ENCODE results near the gene DAGLA. TPM values are rescaled to one million over a fixed set of nuclear protein-coding genes. Genes with fewer than 3 reads are reported as not detected.

DAGLA gene
- total RNA-seq, 2 experiments from 2014 or later, result 0.05 TPM; not detected in 1

- H3K36me3 Mint-ChIP-seq (ENCODE audit: low read depth), result no peaks in the 10 kb centered on the region
- no peaks in the 10 kb centered on the region for H3K9me3 Mint-ChIP-seq (ENCODE audit: insufficient read depth)
- POLR2A ChIA-PET, result no interaction called here
- H3K27ac Mint-ChIP-seq, result no peak overlapping the region
- CTCF ChIA-PET, result interaction anchor here (1.9 to 2.4 kb wide), 2 partner anchors 42 to 51 kb away, joined by 9 to 11 read pairs; no protein-coding TSS in a partner anchor
- peaks cover 7% of the 10 kb centered on the region for H3K27me3 Mint-ChIP-seq (ENCODE audit: low read depth)
- no peaks in the 10 kb centered on the region for H3K4me1 Mint-ChIP-seq (ENCODE audit: low read depth)
- DNase-seq (no peak), ATAC-seq (no peak)
- H3K4me3 Mint-ChIP-seq, result no peak overlapping the region
Measured at GRCh38 chr11:61745781-61746441, 65.7 kb downstream of the DAGLA start.

- Mint-ChIP-seq H3K36me3 (ENCODE audit: low read depth) (no peaks in the 10 kb centered on the region), H3K27ac (no peak overlapping the region), H3K4me1 (ENCODE audit: low read depth) (no peaks in the 10 kb centered on the region), H3K4me3 (no peak overlapping the region), H3K9me3 (ENCODE audit: insufficient read depth) (no peaks in the 10 kb centered on the region), H3K27me3 (ENCODE audit: low read depth) (peaks cover 11% of the 10 kb centered on the region)
- no peak for DNase-seq
- CTCF ChIA-PET, result interaction anchor here (0.8 to 2.4 kb wide), 13 partner anchors 12 to 564 kb away, joined by 3 to 12 read pairs (median 4); partner anchors contain the start of genes FEN1 and TMEM258
- no peak for ATAC-seq
- POLR2A ChIA-PET, result no interaction called here
Measured at GRCh38 chr11:61746442-61747191, 66.4 kb downstream of the DAGLA start.

GRCh38 chr11:61747192-61747966 lies 67.2 kb downstream of the DAGLA start:
- ATAC-seq (peak; percentile 54), DNase-seq (peak; percentile 62)
- Mint-ChIP-seq H3K4me3 (no peak overlapping the region), H3K9me3 (ENCODE audit: insufficient read depth) (no peaks in the 10 kb centered on the region), H3K4me1 (ENCODE audit: low read depth) (no peaks in the 10 kb centered on the region), H3K27me3 (ENCODE audit: low read depth) (peaks cover 13% of the 10 kb centered on the region), H3K36me3 (ENCODE audit: low read depth) (no peaks in the 10 kb centered on the region), H3K27ac (no peak overlapping the region)
- ChIA-PET CTCF (interaction anchor here (0.8 to 2.5 kb wide), 19 partner anchors 9 to 564 kb away, joined by 3 to 12 read pairs (median 4); partner anchors contain the start of genes FEN1 and TMEM258), POLR2A (no interaction called here)

- no peak overlapping the region for H3K27ac Mint-ChIP-seq
- ATAC-seq, result no peak
- no peak overlapping the region for H3K4me3 Mint-ChIP-seq
- no peaks in the 10 kb centered on the region for H3K36me3 Mint-ChIP-seq (ENCODE audit: low read depth)
- POLR2A ChIA-PET, result no interaction called here
- peaks cover 14% of the 10 kb centered on the region for H3K27me3 Mint-ChIP-seq (ENCODE audit: low read depth)
- H3K4me1 Mint-ChIP-seq (ENCODE audit: low read depth), result peaks cover 1% of the 10 kb centered on the region
- H3K9me3 Mint-ChIP-seq (ENCODE audit: insufficient read depth), result no peaks in the 10 kb centered on the region
- CTCF ChIA-PET, result interaction anchor here (0.8 to 2.5 kb wide), 16 partner anchors 9 to 67 kb away, joined by 3 to 12 read pairs (median 5); partner anchors contain the start of genes FEN1 and TMEM258
- no peak for DNase-seq
Measured at GRCh38 chr11:61747967-61748285, 67.7 kb downstream of the DAGLA start.

GRCh38 chr11:61749591-61750217 lies 69.5 kb downstream of the DAGLA start:
- Mint-ChIP-seq H3K27ac (no peak overlapping the region), H3K4me3 (no peak overlapping the region), H3K9me3 (ENCODE audit: insufficient read depth) (no peaks in the 10 kb centered on the region), H3K4me1 (ENCODE audit: low read depth) (peaks cover 7% of the 10 kb centered on the region), H3K27me3 (ENCODE audit: low read depth) (peaks cover 25% of the 10 kb centered on the region), H3K36me3 (ENCODE audit: low read depth) (no peaks in the 10 kb centered on the region)
- ChIA-PET POLR2A (no interaction called here), CTCF (interaction anchor here (0.9 to 3.1 kb wide), 7 partner anchors 16 to 358 kb away, joined by 3 to 16 read pairs (median 4); partner anchors contain the start of genes FEN1 and TMEM258)
- DNase-seq (no peak), ATAC-seq (no peak)

GRCh38 chr11:61750631-61751273 lies 70.6 kb downstream of the DAGLA start:
- Mint-ChIP-seq H3K27ac (no peak overlapping the region), H3K36me3 (ENCODE audit: low read depth) (no peaks in the 10 kb centered on the region), H3K4me3 (no peak overlapping the region), H3K27me3 (ENCODE audit: low read depth) (peaks cover 25% of the 10 kb centered on the region), H3K4me1 (ENCODE audit: low read depth) (peaks cover 13% of the 10 kb centered on the region), H3K9me3 (ENCODE audit: insufficient read depth) (no peaks in the 10 kb centered on the region)
- no peak for DNase-seq
- no peak for ATAC-seq
- ChIA-PET POLR2A (no interaction called here), CTCF (interaction anchor here (0.6 to 3.1 kb wide), 5 partner anchors 17 to 85 kb away, joined by 3 to 16 read pairs (median 5); no protein-coding TSS in a partner anchor)

GRCh38 chr11:61751384-61751783 lies 71.2 kb downstream of the DAGLA start:
- POLR2A ChIA-PET, result no interaction called here

GRCh38 chr11:61752117-61752924 lies 72.1 kb downstream of the DAGLA start, which contains the start of gene MYRF:
MYRF (plus strand) TSS chr11:61752636; CDS start chr11:61752745, 109 bp downstream.
- POLR2A ChIA-PET, result no interaction called here

More at GRCh38 chr11:61751384-61751783, 71.2 kb downstream of the DAGLA start:
- ATAC-seq, result no peak
- Mint-ChIP-seq H3K9me3 (ENCODE audit: insufficient read depth) (no peaks in the 10 kb centered on the region), H3K27me3 (ENCODE audit: low read depth) (peaks cover 25% of the 10 kb centered on the region), H3K36me3 (ENCODE audit: low read depth) (no peaks in the 10 kb centered on the region), H3K4me1 (ENCODE audit: low read depth) (peaks cover 19% of the 10 kb centered on the region), H3K27ac (no peak overlapping the region), H3K4me3 (no peak overlapping the region)
- CTCF ChIA-PET, result interaction anchor here (1.2 to 3.1 kb wide), 3 partner anchors 24 to 86 kb away, joined by 3 to 16 read pairs (median 5); no protein-coding TSS in a partner anchor
- DNase-seq, result no peak

GRCh38 chr11:61752925-61753521 lies 72.8 kb downstream of the DAGLA start:
- no peak overlapping the region for H3K27ac Mint-ChIP-seq
- no peaks in the 10 kb centered on the region for H3K36me3 Mint-ChIP-seq (ENCODE audit: low read depth)
- H3K27me3 Mint-ChIP-seq (ENCODE audit: low read depth), result peaks cover 25% of the 10 kb centered on the region
- ATAC-seq (no peak), DNase-seq (no peak)
- peak overlapping the region; percentile 58 for H3K4me3 Mint-ChIP-seq
- H3K9me3 Mint-ChIP-seq (ENCODE audit: insufficient read depth), result no peaks in the 10 kb centered on the region
- CTCF ChIA-PET, result interaction anchor here (0.9 to 1.3 kb wide), 3 partner anchors 29 to 39 kb away, joined by 3 read pairs; no protein-coding TSS in a partner anchor
- H3K4me1 Mint-ChIP-seq (ENCODE audit: low read depth), result peaks cover 29% of the 10 kb centered on the region
- POLR2A ChIA-PET, result interaction anchor here (0.8 kb wide), 1 partner anchor 40 kb away, joined by 3 read pairs; the partner anchor contains the start of gene FEN1

More at GRCh38 chr11:61752117-61752924, 72.1 kb downstream of the DAGLA start, which contains the start of gene MYRF:
- H3K27ac Mint-ChIP-seq, result no peak within 1 kb of the TSS
- ATAC-seq, result peak; percentile 94
- peaks cover 28% of the 10 kb centered on the region for H3K4me1 Mint-ChIP-seq (ENCODE audit: low read depth)
- CTCF ChIA-PET, result interaction anchor here (1.2 kb wide), 1 partner anchor 87 kb away, joined by 3 read pairs; no protein-coding TSS in a partner anchor
- H3K4me3 Mint-ChIP-seq, result peak within 1 kb of the TSS; percentile 58
- peaks cover 25% of the 10 kb centered on the region for H3K27me3 Mint-ChIP-seq (ENCODE audit: low read depth)
- DNase-seq, result peak; percentile 69
- H3K9me3 Mint-ChIP-seq (ENCODE audit: insufficient read depth), result no peaks in the 10 kb centered on the region
- no peaks in the 10 kb centered on the region for H3K36me3 Mint-ChIP-seq (ENCODE audit: low read depth)

GRCh38 chr11:61753672-61754071 lies 73.5 kb downstream of the DAGLA start:
- no peaks in the 10 kb centered on the region for H3K36me3 Mint-ChIP-seq (ENCODE audit: low read depth)
- peaks cover 25% of the 10 kb centered on the region for H3K27me3 Mint-ChIP-seq (ENCODE audit: low read depth)
- no peak overlapping the region for H3K27ac Mint-ChIP-seq
- peaks cover 29% of the 10 kb centered on the region for H3K4me1 Mint-ChIP-seq (ENCODE audit: low read depth)
- ATAC-seq (no peak), DNase-seq (no peak)
- peak overlapping the region; percentile 58 for H3K4me3 Mint-ChIP-seq
- CTCF ChIA-PET, result interaction anchor here (0.9 to 1.3 kb wide), 3 partner anchors 28 to 38 kb away, joined by 3 read pairs; no protein-coding TSS in a partner anchor
- POLR2A ChIA-PET, result interaction anchor here (0.8 kb wide), 1 partner anchor 39 kb away, joined by 3 read pairs; the partner anchor contains the start of gene FEN1
- no peaks in the 10 kb centered on the region for H3K9me3 Mint-ChIP-seq (ENCODE audit: insufficient read depth)

Data from activated CD8-positive, alpha-beta T cell treated with anti-CD3 and anti-CD28 coated beads, Interleukin-2, amount 10 ng/mL, durations not matched to agents 7 days and 5 days (primary cell).